Mesothelial cell of epicardium (in vitro differentiated cells): ENCODE data around the gene SLC4A7. TPM values are rescaled to one million over a fixed set of nuclear protein-coding genes. Genes with fewer than 3 reads are reported as not detected.

Experiments
- DNase-seq, 2 experiments: peaks; one replicate each; pipeline ENCODE4 v3.0.0; 2021; ENCODE audit warnings: low spot score in 2 of 2; ENCODE audit not compliant: unreplicated experiment in 2 of 2
- H3K27ac Mint-ChIP-seq: 2 replicates; pipeline ENCODE4 v1.8.0; 2021; ENCODE audit warnings: mixed read lengths
- H3K27me3 Mint-ChIP-seq: 2 replicates; pipeline ENCODE4 v1.8.0; 2021; ENCODE audit warnings: low read depth, mixed read lengths
- H3K36me3 Mint-ChIP-seq: 2 replicates; pipeline ENCODE4 v1.8.0; 2021; ENCODE audit warnings: mixed read lengths
- H3K4me1 Mint-ChIP-seq: 2 replicates; pipeline ENCODE4 v1.8.0; 2021; ENCODE audit warnings: mixed read lengths
- H3K4me3 Mint-ChIP-seq: 2 replicates; pipeline ENCODE4 v1.8.0; 2021; ENCODE audit warnings: mild to moderate bottlenecking, moderate library complexity, mixed read lengths
- H3K9me3 Mint-ChIP-seq: 2 replicates; pipeline ENCODE4 v1.8.0; 2021; ENCODE audit warnings: mixed read lengths
- CTCF ChIP-seq: fragments of 200-600 bp; sonication (generic); IDR thresholded peaks from one replicate; pipeline ENCODE4 v1.5.0; 2021; ENCODE audit warnings: antibody characterized with exemption; ENCODE audit not compliant: unreplicated experiment
- total RNA-seq: library from RNA; stranded (reverse); gene quantifications from 3 replicates; pipeline ENCODE4 v1.2.1, GENCODE V29; 2021

Gene SLC4A7
- total RNA-seq, 1 donor from 2014 or later: 46.3 TPM

- Mint-ChIP-seq H3K4me3 (no peak overlapping the region), H3K4me1 (peaks cover 9% of the 10 kb centered on the region), H3K9me3 (peaks cover 8% of the 10 kb centered on the region), H3K27ac (no peak overlapping the region), H3K27me3 (peaks cover 2% of the 10 kb centered on the region), H3K36me3 (no peaks in the 10 kb centered on the region)
- TF ChIP-seq CTCF: no peak
- no peak for DNase-seq
Measured at GRCh38 chr3:27508424-27508823, 24.2 kb upstream of the SLC4A7 start.

GRCh38 chr3:27507515-27508266 is 23.5 kb upstream of the SLC4A7 start:
- H3K27me3 Mint-ChIP-seq: no peaks in the 10 kb centered on the region

GRCh38 chr3:27507111-27507510 is 22.9 kb upstream of the SLC4A7 start:
- DNase-seq: no peak
- Mint-ChIP-seq H3K4me3 (no peak overlapping the region), H3K27me3 (no peaks in the 10 kb centered on the region)

More at GRCh38 chr3:27507515-27508266, 23.5 kb upstream of the SLC4A7 start:
- H3K9me3 Mint-ChIP-seq: peaks cover 8% of the 10 kb centered on the region
- TF ChIP-seq CTCF: no peak
- peaks cover 9% of the 10 kb centered on the region for H3K4me1 Mint-ChIP-seq
- no peaks in the 10 kb centered on the region for H3K36me3 Mint-ChIP-seq
- H3K4me3 Mint-ChIP-seq: no peak overlapping the region
- no peak overlapping the region for H3K27ac Mint-ChIP-seq
- no peak for DNase-seq

GRCh38 chr3:27504749-27505148 is 20.6 kb upstream of the SLC4A7 start:
- Mint-ChIP-seq H3K27ac (no peak overlapping the region), H3K4me1 (peaks cover 5% of the 10 kb centered on the region), H3K36me3 (no peaks in the 10 kb centered on the region), H3K4me3 (no peak overlapping the region), H3K27me3 (no peaks in the 10 kb centered on the region), H3K9me3 (peaks cover 8% of the 10 kb centered on the region)
- TF ChIP-seq CTCF: no peak
- DNase-seq: no peak

More at GRCh38 chr3:27507111-27507510, 22.9 kb upstream of the SLC4A7 start:
- Mint-ChIP-seq H3K27ac (no peak overlapping the region), H3K9me3 (peaks cover 8% of the 10 kb centered on the region), H3K4me1 (peaks cover 5% of the 10 kb centered on the region), H3K36me3 (no peaks in the 10 kb centered on the region)
- TF ChIP-seq CTCF: no peak

GRCh38 chr3:27503526-27503925 is 19.3 kb upstream of the SLC4A7 start:
- Mint-ChIP-seq H3K27ac (no peak overlapping the region), H3K9me3 (peaks cover 8% of the 10 kb centered on the region), H3K4me1 (peaks cover 5% of the 10 kb centered on the region), H3K27me3 (no peaks in the 10 kb centered on the region), H3K36me3 (no peaks in the 10 kb centered on the region), H3K4me3 (no peak overlapping the region)
- no peak for TF ChIP-seq CTCF
- no peak for DNase-seq

- H3K4me3 Mint-ChIP-seq: no peak overlapping the region
- peaks cover 5% of the 10 kb centered on the region for H3K4me1 Mint-ChIP-seq
- no peak overlapping the region for H3K27ac Mint-ChIP-seq
- TF ChIP-seq CTCF: no peak
- DNase-seq: no peak
- H3K9me3 Mint-ChIP-seq: no peaks in the 10 kb centered on the region
- no peaks in the 10 kb centered on the region for H3K36me3 Mint-ChIP-seq
- no peaks in the 10 kb centered on the region for H3K27me3 Mint-ChIP-seq
Measured at GRCh38 chr3:27501759-27502158, 17.6 kb upstream of the SLC4A7 start.
